ENCODE data around the gene ZNF184.

- TF ChIP-seq POLR2A (IDR thresholded peaks at IDR 0.05; ENCODE audit: low read depth, low read length) (no peak), TAF1 (IDR thresholded peaks at IDR 0.05; ENCODE audit: borderline replicate concordance, low read depth, low read length) (no peak)
These were observed 46.2 kb upstream of the ZNF184 start for GRCh38 chr6:27518881-27519795.

Data from GM12892 (cell line).